CD4-positive, alpha-beta memory T cell (primary cell): Measurements from ENCODE around the gene HIKESHI. TPM values are rescaled to one million over a fixed set of nuclear protein-coding genes. Genes with fewer than 3 reads are reported as not detected.

Experiments
- CTCF ChIA-PET: fragments of 350-600 bp; sonication (Branson Sonifier 250); formaldehyde crosslinking; loops from one replicate; lab custom pipeline; 2021; ENCODE audit warnings: inconsistent platforms; ENCODE audit not compliant: partially characterized antibody; lab: Charles Lee
- POLR2A ChIA-PET: fragments of 350-600 bp; sonication (Branson Sonifier 250); formaldehyde crosslinking; loops from one replicate; lab custom pipeline; 2021; ENCODE audit not compliant: partially characterized antibody; lab: Charles Lee
- DNase-seq, 5 donors: peaks; one replicate each; pipeline versions ENCODE4 v3.0.0 to v3.0.0-alpha.2; 2020 to 2022; ENCODE audit warnings: mixed read lengths in 1 of 5
- H3K27ac ChIP-seq: one replicate; pipeline ENCODE4 v1.7.0; 2013; ENCODE audit warnings: low read depth, low read length
- H3K27me3 ChIP-seq: 2 replicates; pipeline ENCODE4 v1.7.0; 2013; ENCODE audit warnings: mild to moderate bottlenecking, low read length, moderate library complexity; ENCODE audit not compliant: insufficient read depth
- H3K36me3 ChIP-seq: 2 replicates; pipeline ENCODE4 v1.7.0; 2013; ENCODE audit warnings: mild to moderate bottlenecking, low read length, moderate library complexity; ENCODE audit not compliant: insufficient read depth
- H3K4me1 ChIP-seq: 2 replicates; pipeline ENCODE4 v1.7.0; 2013; ENCODE audit warnings: mild to moderate bottlenecking, low read length, moderate library complexity; ENCODE audit not compliant: insufficient read depth
- H3K4me3 ChIP-seq, 2 donors: one replicate each; pipeline ENCODE4 v1.7.0; 2013; ENCODE audit warnings: low read length in 2 of 2, mild to moderate bottlenecking in 1 of 2
- H3K9me3 ChIP-seq, 2 donors: one replicate each; pipeline ENCODE4 v1.7.0; 2013; ENCODE audit warnings: low read length in 2 of 2, control low read depth in 1 of 2; ENCODE audit not compliant: control insufficient read depth in 1 of 2
- H3K27ac Mint-ChIP-seq, 7 donors: one replicate each; pipeline ENCODE4 v1.8.0; 2020 to 2021; ENCODE audit warnings: mixed read lengths in 7 of 7, mild to moderate bottlenecking in 6 of 7, inconsistent platforms in 3 of 7, moderate library complexity in 3 of 7
- H3K27me3 Mint-ChIP-seq, 2 donors: one replicate each; pipeline ENCODE4 v1.8.0; 2020 to 2021; ENCODE audit warnings: mixed read lengths in 2 of 2
- H3K36me3 Mint-ChIP-seq, 2 donors: one replicate each; pipeline ENCODE4 v1.8.0; 2020 to 2021; ENCODE audit warnings: mixed read lengths in 2 of 2, inconsistent platforms in 1 of 2, mild to moderate bottlenecking in 1 of 2
- H3K4me1 Mint-ChIP-seq, 4 donors: one replicate each; pipeline ENCODE4 v1.8.0; 2020 to 2021; ENCODE audit warnings: mixed read lengths in 4 of 4, mild to moderate bottlenecking in 1 of 4
- H3K4me3 Mint-ChIP-seq, 8 donors: one replicate each; pipeline ENCODE4 v1.8.0; 2020 to 2021; ENCODE audit warnings: mixed read lengths in 8 of 8, mild to moderate bottlenecking in 7 of 8, moderate library complexity in 6 of 8, inconsistent platforms in 3 of 8
- H3K9me3 Mint-ChIP-seq, 8 donors: one replicate each; pipeline ENCODE4 v1.8.0; 2020 to 2021; ENCODE audit warnings: mixed read lengths in 8 of 8, mild to moderate bottlenecking in 5 of 8, inconsistent platforms in 3 of 8, moderate library complexity in 1 of 8
- intact Hi-C: fragments of 100-400 bp; cut with micrococcal nuclease; formaldehyde crosslinking; loops from one replicate; pipeline ENCODE4 v1.15.1; 2023
- polyA plus RNA-seq, 2 donors: library from polyadenylated mRNA; unstranded; fragments of 300-500 nt; fragmentation: Illumina TruSeq; gene quantifications; one replicate each; pipeline ENCODE4 v1.2.3, GENCODE V29; 2021
- total RNA-seq, 2 experiments: library from RNA; stranded (reverse); gene quantifications; one replicate each; pipeline ENCODE4 v1.2.3, GENCODE V29; 2021

HIKESHI gene
- total and polyA plus RNA-seq, 4 experiments from 2014 or later, result 26.6 to 143 (median 57.8) TPM

GRCh38 chr11:86383041-86383955 lies 81.3 kb downstream of the HIKESHI start:
- intact Hi-C loops, result no loop called here
- ChIA-PET CTCF (no interaction called here), POLR2A (no interaction called here)
- peaks cover 0 to under 1% of the 10 kb centered on the region in 2 donors for H3K27me3 Mint-ChIP-seq
- no peaks in the 10 kb centered on the region for H3K36me3 Mint-ChIP-seq
- Histone ChIP-seq H3K27ac (no peak overlapping the region), H3K4me1 (no peaks in the 10 kb centered on the region), H3K27me3 (no peaks in the 10 kb centered on the region), H3K9me3 (no peaks in the 10 kb centered on the region), H3K4me3 (no peak overlapping the region), H3K36me3 (no peaks in the 10 kb centered on the region)
- H3K9me3 Mint-ChIP-seq, result no peaks in the 10 kb centered on the region
- no peaks in the 10 kb centered on the region for H3K4me1 Mint-ChIP-seq
- no peak for DNase-seq
- no peak overlapping the region for H3K27ac Mint-ChIP-seq
- H3K4me3 Mint-ChIP-seq, result no peak overlapping the region

- intact Hi-C loops, result no loop called here
- H3K36me3 Mint-ChIP-seq, result no peaks in the 10 kb centered on the region
- POLR2A ChIA-PET, result no interaction called here
Measured at GRCh38 chr11:86386283-86386682, 84.2 kb downstream of the HIKESHI start.

GRCh38 chr11:86386746-86387145 lies 84.7 kb downstream of the HIKESHI start:
- Histone ChIP-seq H3K4me3 (no peak overlapping the region), H3K36me3 (no peaks in the 10 kb centered on the region), H3K27ac (no peak overlapping the region), H3K4me1 (no peaks in the 10 kb centered on the region), H3K27me3 (no peaks in the 10 kb centered on the region), H3K9me3 (no peaks in the 10 kb centered on the region)
- Mint-ChIP-seq H3K27ac (no peak overlapping the region), H3K9me3 (no peaks in the 10 kb centered on the region), H3K4me3 (no peak overlapping the region), H3K4me1 (no peaks in the 10 kb centered on the region), H3K27me3 (no peaks in the 10 kb centered on the region), H3K36me3 (no peaks in the 10 kb centered on the region)
- POLR2A ChIA-PET, result no interaction called here
- CTCF ChIA-PET, result no interaction called here
- no peak for DNase-seq
- intact Hi-C loops, result no loop called here

More at GRCh38 chr11:86386283-86386682, 84.2 kb downstream of the HIKESHI start:
- Mint-ChIP-seq H3K27me3 (no peaks in the 10 kb centered on the region), H3K4me3 (no peak overlapping the region), H3K4me1 (no peaks in the 10 kb centered on the region), H3K27ac (no peak overlapping the region), H3K9me3 (no peaks in the 10 kb centered on the region)
- DNase-seq, result no peak
- Histone ChIP-seq H3K9me3 (no peaks in the 10 kb centered on the region), H3K4me1 (no peaks in the 10 kb centered on the region), H3K36me3 (no peaks in the 10 kb centered on the region), H3K4me3 (no peak overlapping the region), H3K27me3 (no peaks in the 10 kb centered on the region), H3K27ac (no peak overlapping the region)
- CTCF ChIA-PET, result no interaction called here

GRCh38 chr11:86388198-86388597 lies 86.2 kb downstream of the HIKESHI start:
- H3K27me3 ChIP-seq, result no peaks in the 10 kb centered on the region
- H3K36me3 Mint-ChIP-seq, result no peaks in the 10 kb centered on the region
- ChIA-PET POLR2A (no interaction called here), CTCF (no interaction called here)
- H3K36me3 ChIP-seq, result no peaks in the 10 kb centered on the region
- H3K27ac Mint-ChIP-seq, result no peak overlapping the region
- H3K4me3 Mint-ChIP-seq, result no peak overlapping the region
- no peak for DNase-seq
- no peak overlapping the region for H3K4me3 ChIP-seq
- no peaks in the 10 kb centered on the region for H3K27me3 Mint-ChIP-seq
- no peaks in the 10 kb centered on the region for H3K9me3 ChIP-seq
- H3K4me1 Mint-ChIP-seq, result no peaks in the 10 kb centered on the region
- intact Hi-C loops, result no loop called here
- no peaks in the 10 kb centered on the region for H3K9me3 Mint-ChIP-seq
- no peaks in the 10 kb centered on the region for H3K4me1 ChIP-seq
- H3K27ac ChIP-seq, result no peak overlapping the region

- ChIA-PET POLR2A (no interaction called here), CTCF (no interaction called here)
- H3K27ac Mint-ChIP-seq, result no peak overlapping the region
- Histone ChIP-seq H3K9me3 (no peaks in the 10 kb centered on the region), H3K4me1 (no peaks in the 10 kb centered on the region), H3K4me3 (no peak overlapping the region), H3K36me3 (no peaks in the 10 kb centered on the region), H3K27me3 (no peaks in the 10 kb centered on the region), H3K27ac (no peak overlapping the region)
- no peaks in the 10 kb centered on the region for H3K27me3 Mint-ChIP-seq
- H3K4me3 Mint-ChIP-seq, result no peak overlapping the region
- no peaks in the 10 kb centered on the region for H3K36me3 Mint-ChIP-seq
- no peaks in the 10 kb centered on the region for H3K9me3 Mint-ChIP-seq
- no peaks in the 10 kb centered on the region for H3K4me1 Mint-ChIP-seq
- no peak for DNase-seq
- intact Hi-C loops, result no loop called here
Measured at GRCh38 chr11:86390487-86390886, 88.4 kb downstream of the HIKESHI start.

- no peak for DNase-seq
- POLR2A ChIA-PET, result no interaction called here
Measured at GRCh38 chr11:86395061-86395551, 93.1 kb downstream of the HIKESHI start.

More at GRCh38 chr11:86395061-86395551, 93.1 kb downstream of the HIKESHI start:
- H3K9me3 ChIP-seq, result no peaks in the 10 kb centered on the region
- no peaks in the 10 kb centered on the region for H3K4me1 ChIP-seq
- no peaks in the 10 kb centered on the region for H3K27me3 ChIP-seq
- Mint-ChIP-seq H3K27me3 (no peaks in the 10 kb centered on the region), H3K36me3 (no peaks in the 10 kb centered on the region), H3K27ac (no peak overlapping the region), H3K9me3 (peaks cover 0 to 3% (median 0%) of the 10 kb centered on the region in 8 donors), H3K4me1 (no peaks in the 10 kb centered on the region), H3K4me3 (no peak overlapping the region)
- CTCF ChIA-PET, result no interaction called here
- no peak overlapping the region for H3K4me3 ChIP-seq
- H3K27ac ChIP-seq, result no peak overlapping the region
- intact Hi-C loops, result no loop called here
- H3K36me3 ChIP-seq, result no peaks in the 10 kb centered on the region
